Stimulated activated CD4-positive, alpha-beta T cell treated with anti-CD3 and anti-CD28 coated beads, TNF-alpha, amount 100 ng/mL, for 1 hour (primary cell): Measurements from ENCODE around the gene PLXNA4.

Experiments used
- DNase-seq, 3 donors: peaks; one replicate each; pipeline ENCODE4 v3.0.0-alpha.2; 2020; ENCODE audit warnings: low read depth in 3 of 3, low spot score in 1 of 3

Gene PLXNA4

DNA sequence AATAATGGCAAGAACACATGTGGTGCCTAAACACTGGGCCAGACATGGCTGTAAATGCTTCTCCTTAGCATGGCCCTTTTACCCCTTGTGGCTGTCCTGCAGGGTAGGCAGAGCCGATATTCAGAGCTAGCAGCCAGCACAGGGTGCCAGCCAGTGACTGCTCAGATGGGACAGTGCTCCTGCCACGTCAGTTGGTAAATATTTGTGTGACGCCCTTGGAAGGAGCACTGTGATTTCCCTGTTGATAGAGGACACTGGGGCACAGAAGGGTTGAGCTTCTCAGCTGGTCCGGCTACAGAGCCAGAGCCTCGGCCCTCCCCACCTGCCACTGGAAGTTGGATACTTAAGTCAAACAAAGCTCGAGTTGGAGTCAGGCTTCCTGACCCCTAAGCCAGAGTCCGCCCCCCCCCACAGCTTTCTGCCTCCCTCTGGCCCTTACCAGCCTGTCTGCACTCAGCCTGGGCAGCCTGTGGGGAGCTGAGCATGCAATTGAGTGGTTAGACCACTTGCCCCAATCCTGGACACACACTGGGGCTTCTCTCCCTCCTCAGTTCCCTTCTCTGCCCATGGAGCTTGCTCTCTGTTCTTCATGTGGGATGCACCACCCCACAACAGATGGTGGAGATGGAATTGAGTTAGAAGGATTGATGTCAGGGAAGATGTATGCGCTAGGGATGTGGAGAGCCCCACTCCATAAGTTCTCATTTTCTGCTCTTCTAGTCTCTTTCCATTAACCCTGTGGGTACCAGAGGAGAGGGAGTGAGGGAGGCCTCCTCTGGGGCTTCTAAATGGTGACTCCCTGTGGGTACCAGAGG lies 350.8 kb downstream of the PLXNA4 start:
- DNase-seq = no peak

DNA sequence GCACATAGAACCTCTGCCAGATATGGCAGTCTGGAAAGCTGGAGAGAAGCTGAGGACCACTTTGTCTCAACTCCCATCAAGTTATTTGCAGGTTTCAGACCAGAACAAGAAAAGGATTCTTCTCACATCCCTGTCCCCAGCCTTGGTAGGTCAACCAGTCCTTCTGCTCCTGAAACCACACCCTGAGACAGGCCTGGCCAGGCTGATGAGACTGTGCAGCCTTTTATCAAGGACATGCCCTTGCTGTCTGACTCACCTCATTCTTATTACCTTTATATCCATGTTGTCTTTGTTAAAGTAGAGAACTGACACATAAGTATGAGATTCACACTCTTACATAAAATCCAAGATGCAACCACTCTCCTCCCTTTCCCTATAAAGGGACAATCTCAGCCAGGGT lies 354.9 kb downstream of the PLXNA4 start:
- no peak for DNase-seq

DNA sequence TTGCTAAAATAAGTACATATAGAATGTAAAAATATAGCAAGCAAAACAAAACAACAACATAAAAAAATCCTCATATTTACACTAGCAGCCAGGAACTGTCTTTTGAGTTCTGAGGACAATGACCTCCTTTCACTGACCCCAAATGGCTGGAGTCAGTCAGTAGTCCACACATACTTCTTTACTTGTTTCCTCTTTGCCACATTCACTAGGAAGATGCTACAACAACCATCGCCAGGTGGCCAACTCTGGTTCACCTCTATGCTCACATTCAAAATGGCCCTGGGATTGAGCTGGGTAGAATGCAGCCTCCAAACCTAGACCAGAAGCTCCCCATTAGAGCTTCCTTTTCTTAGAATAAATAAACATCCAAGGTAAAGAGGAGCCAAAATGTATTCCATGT lies 356.2 kb downstream of the PLXNA4 start:
- no peak for DNase-seq

DNA sequence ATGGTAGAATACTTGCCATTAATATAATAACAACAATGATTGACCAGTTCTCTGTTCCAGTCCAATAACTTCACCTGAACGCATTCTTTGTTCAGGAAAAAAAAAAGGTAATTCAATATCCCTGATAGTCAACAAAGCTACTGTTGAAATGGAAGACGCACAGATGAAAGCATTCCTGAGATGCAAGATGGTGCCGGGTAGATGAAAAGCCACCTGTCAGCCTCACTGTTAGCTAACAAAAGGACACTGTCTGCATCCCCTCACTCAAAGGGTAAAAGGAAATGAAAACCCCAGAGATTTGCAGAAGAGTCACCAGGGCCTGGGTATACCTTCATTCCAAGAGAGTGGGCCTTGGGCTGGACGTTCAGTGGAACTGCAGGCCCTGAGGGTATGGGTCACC lies 357.4 kb downstream of the PLXNA4 start:
- no peak for DNase-seq

DNA sequence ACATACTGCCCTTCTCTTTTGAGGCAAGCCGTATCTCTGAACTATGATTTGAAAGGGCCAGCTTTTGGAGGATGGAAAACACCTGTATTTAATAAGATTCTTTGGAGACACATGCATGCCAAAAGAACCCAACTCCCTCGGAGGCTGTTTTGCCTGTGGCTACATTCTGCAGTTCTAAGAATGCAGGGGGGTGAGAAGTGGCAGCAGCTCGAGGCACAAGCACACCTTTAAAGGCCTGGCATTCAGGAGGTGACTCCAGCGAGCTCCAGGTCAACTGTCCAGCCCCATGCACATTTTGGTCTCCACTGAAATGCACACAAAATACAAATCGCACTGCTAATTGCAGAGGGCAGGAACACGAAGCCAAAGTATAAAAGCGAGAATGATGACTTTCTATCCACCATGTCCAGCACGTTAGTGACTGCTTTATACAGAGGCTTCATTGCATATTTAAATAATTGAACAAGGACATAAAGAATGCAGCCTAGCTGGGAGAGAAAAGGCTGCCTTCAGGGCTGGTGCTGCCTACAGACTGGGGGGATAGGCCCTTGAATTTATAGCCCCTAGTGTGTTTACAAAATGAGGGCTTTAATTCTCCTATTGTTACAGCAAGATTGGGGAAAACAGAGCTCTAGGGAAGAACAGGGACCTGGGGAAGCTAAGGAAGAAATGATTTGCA lies 359.3 kb downstream of the PLXNA4 start:
- no peak for DNase-seq

DNA sequence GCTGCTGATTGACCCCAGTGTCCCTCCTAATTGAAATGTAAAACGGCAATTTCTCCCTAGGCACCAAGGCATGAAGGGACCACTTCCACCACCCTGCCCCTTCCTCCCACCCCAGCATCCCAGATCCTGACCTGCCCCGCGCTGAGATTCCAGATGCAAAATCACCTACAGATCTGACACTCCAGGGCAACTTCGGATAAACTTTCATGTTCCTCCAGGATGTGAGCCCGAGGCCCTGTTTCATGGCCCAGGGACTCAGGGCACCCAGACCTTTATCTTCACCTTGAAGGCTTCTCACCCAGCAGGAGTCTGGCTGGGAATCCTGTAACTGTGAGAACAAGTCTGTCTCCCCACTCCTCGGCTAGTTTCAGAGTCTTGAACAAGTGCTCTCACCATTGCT lies 361.8 kb downstream of the PLXNA4 start:
- no peak for DNase-seq

DNA sequence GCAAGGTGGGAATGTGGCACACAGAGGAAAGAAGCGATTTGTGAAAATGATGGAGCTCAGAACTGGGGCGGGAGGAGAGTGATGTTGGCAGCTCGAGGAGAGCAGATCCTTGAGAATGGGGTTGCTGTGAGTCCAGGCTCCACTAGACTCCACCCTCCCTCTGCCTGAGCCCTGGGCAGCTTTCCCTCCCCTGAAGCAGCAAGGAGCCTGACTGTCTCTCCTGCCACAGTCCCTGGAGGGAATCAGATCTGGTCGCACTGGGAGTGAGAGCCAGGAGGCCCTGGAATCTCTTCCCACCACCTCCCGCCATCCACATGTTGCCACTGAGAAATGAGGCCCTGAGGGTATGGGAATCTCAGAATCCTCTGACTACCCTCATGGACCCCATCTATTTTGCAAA lies 362.7 kb downstream of the PLXNA4 start:
- DNase-seq = no peak

DNA sequence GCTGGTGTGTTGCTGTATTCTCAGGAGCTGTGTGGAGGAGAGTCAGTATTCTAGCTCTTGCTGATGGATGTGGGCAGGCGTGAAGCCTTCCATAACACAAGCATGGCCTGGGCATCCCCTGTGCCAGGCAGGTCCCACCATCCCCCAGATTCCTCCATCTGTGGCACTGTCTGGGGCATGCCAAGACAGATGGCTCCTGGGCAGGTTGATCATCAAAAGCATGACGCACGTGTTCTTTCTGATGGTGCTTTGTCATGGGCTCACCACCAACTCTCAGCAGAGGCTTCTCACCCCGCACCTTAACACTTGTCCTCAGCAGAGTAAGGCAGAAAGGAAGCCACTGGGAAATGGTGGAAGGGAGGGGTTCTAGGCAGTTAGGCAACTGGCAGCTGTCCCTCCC lies 364.3 kb downstream of the PLXNA4 start:
- DNase-seq = no peak

DNA sequence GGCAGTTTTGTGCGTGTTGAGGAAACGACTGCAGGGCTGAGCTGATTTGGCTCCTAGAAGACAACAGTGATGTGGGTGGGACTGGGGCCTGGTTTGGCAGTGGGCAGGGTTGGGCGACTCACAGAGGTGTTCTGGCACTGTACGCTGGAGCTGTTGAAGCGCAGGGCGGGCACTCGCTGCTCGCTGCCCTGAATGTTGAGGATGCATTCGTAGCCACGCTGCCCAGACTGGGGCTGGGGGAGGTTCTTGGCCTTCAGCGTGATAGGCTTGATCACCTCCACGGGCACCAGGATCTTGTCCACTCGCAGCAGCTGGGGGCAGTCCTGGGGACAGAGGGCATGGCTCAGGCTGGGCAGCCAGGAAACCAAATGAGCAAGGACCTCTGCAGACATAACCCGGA lies 365.4 kb downstream of the PLXNA4 start:
- DNase-seq = no peak

DNA sequence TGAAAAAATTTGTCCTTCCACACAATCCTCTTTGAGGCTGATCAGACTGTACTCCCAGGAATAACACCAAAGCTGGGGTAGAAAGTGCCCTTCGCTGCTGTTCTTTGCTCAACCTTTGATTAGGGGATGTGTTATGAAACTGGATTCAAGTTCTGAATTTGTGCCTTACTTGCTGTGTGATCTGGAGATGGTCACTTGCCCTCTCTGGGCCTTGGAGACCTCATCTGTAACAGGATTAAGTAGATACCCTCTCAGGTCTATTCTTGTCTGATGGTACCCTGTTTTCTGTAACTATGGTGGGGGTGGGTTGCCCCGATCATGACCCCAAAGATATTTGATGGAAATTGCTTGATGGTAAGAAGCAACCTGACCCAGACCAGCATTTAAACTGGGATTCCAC lies 368.5 kb downstream of the PLXNA4 start:
- DNase-seq = no peak

DNA sequence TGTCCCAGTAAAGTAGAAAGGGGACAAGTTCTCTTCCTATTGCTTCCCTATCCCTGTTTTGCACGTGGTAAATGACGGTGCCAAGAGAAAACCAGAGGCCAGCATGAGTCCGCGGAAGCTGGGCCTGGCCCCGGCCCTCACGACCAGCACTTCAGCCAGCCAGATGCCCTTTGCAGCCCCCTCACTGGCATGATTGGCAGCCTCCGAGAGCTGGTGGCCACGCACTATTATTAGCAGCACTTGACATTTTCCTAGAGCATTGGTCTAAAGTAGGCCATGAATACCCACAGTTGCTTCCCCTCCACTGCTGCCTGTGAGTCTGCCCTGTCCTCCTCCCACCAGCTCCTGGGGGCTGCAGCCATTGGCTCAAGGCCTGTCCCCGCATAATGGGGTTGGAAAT lies 369.1 kb downstream of the PLXNA4 start:
- DNase-seq = no peak

DNA sequence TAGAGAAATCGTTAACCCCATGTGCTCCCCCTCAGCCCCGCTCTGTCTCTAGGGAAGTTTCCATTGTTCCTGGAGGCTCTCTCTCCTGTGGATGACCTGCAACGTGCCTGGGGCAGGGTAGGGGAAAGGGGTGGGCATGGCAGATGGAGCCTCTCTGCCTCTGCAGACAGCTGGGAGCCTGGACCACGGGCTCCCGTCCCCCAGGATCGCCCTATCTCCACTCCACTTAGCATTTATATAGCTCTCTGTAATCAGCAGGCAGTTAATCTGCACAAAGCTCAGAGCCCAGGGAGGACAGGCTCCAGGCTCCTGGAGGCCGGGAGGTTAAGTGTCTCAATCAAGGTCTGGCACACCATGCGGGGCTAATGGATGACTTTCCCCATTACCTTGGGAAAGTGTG lies 369.7 kb downstream of the PLXNA4 start:
- no peak for DNase-seq

DNA sequence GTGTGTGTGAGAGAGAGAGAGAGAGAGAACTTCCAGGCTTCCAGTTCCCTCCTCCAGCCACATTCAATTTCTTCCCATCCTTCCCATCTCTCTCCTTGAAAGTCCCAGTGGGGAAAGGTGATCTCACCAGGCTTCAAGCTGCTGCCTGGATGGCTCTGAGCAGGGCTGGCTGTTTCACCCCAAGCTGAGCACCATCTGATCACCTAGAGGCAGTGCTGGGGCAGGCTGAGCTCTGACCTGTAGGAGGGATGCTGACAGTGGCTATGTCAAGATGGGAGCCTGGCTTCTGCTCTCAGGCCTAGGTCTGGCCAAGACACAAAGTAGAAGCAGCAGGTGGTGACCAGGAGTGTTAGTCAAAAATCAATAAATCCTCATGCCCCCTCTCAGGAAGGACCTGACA lies 370.8 kb downstream of the PLXNA4 start:
- DNase-seq = no peak

DNA sequence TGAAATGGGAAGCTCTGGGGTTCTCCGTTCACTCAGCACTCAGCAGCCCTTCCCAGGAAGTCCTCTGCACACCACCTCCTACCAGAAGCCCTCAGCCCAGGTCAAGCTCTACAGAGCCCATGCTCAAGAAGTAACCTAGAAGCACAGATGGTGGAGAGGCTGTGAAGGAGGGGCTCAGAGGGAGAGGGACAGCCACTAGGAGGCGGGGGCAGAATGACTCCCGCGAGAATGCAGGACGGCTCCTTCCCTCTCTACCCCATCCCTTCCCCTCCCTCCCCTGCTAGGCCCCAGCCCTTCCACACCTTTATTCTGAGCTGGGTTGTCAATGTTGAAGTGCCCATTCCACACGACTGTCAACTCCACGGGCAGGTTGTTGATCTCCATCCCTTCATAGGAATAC lies 373.2 kb downstream of the PLXNA4 start:
- DNase-seq = no peak

DNA sequence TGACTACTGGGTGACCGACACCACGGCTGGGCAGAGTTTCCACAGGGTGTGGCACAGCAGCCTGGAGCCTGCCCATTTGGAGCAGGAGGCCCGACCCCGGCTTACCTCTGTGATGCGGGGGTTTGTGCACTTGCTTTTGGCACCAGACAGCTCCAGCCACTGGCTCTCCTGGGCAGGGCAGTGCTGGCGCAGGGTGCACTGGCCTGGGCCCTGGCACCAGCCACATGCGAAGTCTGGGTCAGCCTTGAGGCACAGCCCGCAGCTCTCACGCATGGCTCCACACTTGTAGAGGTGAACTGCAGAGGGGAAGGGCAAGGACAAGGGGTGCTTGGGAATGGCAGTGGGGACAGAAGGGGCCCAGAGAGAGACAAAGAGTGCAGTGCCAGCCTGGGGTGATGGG lies 373.7 kb downstream of the PLXNA4 start:
- no peak for DNase-seq

DNA sequence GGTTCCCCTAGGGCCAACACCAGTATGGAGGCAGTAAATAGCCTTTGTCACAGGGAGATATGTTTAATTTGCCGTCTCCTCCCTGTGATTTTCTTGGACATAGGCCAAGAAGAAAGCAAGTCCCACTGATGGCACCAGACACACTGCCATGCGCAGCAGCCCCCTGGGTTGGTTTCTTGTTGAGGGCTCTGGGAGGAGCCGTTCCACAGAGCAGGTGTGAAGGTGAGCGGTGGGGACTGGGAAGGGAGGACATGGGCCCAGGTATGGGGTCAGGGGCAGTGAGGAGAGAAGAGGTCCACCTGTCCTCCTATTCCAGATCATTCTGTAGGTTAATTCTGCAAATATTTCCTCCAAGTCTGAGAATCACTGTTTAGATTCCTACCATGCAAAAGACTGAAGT lies 376.1 kb downstream of the PLXNA4 start:
- no peak for DNase-seq

DNA sequence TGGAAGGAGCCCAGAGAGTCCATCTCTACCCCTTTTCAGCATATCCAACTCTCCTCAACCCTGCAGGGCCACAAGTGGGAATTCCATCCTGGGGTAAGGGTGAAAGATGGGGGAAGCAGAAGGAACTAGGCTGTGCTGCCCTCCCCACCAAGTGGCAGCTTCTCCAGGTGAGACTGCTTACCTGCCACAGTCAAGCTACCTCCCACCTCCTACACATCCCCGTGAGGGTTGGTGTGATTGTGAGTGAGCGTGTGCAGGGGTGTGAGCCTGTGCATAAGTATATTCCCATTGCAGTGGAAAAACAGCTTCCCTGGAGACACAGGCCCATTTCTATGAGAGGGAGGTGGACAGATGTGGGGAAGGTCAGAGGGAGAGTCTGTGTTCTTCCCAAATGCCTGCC lies 376.6 kb downstream of the PLXNA4 start:
- no peak for DNase-seq

DNA sequence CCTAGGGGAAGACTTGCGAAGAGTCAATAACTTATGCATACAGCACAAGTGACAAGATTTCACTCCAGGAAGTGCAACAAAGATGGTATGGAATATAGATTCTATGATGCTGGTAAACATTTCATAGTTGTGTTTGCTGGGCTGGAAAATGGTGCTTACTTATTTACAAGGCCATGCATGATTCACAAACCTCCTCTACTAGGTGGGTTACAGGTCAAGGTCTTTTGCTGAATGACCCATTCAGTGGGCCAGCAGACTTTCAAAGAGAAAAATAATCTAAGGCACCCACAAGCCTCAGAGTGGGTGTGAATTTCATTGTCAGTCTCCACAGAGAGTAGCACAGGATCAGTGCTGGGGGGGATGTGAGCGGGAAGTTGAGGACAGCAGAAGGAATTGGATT lies 378.5 kb downstream of the PLXNA4 start:
- no peak for DNase-seq

DNA sequence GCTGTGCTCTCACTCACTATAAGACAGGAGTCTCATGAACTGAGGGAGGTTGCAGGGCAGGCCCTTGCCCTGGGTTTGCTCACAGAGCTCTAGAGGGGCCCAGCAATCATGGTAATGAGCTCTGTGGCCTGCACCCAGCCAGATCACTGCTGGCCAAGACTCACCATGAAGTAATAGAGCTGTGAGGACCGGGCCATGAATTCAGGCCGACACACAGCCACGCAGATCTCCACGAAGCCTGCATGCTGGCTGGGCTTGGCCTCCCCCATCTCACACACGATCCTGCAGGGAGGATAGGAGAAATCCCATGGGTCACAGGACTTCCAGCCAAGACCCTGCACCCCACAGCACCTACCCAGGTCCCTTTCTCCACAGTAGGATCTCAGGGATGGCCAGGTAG lies 382.4 kb downstream of the PLXNA4 start:
- no peak for DNase-seq

DNA sequence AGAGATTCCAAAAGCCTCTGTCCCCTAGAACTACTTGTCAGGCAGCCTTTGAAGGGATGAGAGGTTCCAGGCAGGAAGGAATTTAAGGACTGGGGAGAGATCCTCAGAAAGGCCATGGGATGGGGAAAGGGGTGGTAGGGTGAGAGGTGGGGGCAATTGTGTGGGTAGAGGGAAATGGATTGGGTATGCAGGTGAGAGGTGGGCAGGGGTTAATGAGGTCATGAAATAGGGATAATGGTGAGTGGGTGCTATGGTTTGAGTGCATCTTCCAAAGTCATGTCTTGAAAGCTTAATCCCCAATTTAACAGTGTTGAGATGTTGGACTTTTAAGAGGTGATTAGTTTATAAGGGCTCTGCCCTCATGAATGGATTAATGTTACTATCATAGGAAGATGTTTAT lies 383.5 kb downstream of the PLXNA4 start:
- no peak for DNase-seq

DNA sequence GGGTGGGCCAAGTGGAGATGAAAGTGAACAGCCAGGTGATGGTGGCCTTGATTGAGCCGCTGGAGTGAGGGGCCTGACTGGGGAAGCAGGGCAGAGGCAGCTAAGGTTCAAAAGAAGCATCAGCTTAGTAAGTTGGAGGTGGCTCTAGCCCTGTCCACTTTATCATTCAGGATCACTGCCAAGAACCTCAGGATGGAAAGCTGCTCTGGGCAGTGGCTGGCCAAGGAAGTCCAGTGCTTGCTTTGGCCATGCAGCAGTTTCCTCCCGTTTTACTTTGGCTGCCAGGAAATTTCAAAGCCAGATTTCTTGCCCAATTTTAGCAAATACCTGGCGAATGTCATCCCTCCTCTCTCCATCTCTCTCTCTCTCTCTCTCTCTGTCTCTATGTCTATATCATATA lies 384.9 kb downstream of the PLXNA4 start:
- DNase-seq = no peak

DNA sequence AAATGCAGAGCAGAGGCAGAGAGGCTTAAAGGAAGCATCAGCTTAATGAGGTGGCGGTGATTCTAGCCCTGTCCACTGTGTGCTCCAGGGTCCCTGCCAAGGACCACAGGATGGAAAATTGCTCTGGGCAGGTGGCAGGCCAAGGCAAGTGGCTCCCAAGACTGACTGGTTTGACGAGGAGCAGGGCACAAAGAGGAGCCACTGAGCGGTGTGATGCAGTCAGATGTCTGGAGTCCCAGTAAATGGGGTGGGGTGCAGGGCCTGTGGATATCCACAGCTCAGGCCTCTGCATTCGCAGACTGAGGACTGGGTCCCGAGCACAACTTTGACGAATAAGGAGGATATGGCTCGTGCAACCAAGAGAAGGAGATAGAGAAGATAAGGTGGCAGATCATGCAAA lies 385.6 kb downstream of the PLXNA4 start:
- no peak for DNase-seq

DNA sequence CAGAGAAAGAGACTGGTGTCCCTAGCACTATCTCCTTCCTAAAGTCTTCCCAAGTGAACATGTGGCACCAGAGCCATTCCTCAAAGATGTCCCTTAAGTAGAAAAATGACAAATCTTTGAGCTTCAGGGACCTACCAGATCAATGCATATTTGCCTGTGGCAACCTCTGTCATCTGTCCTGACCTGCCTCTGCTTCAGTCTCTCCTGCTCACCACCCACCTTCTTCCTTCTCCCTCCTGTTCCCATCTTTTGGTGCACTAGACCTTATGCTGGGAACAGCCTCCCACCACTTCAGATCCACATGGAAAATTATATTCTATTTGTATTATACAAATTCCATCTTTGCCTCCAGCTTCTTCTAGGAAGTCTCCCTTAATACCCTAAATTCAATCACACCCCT lies 386.4 kb downstream of the PLXNA4 start:
- DNase-seq = no peak
